Activated gamma-delta T cell treated with Interleukin-2 at 50 U/mL for 16 hours (primary cell): ENCODE data around the gene MACO1.
A peak's percentile ranks its signal among the peaks of the same experiment; 100 is the strongest.

Experiments used
- DNase-seq: peaks from one replicate; pipeline ENCODE4 v3.0.0-alpha.2; 2020

Gene MACO1

GRCh38 chr1:25492323-25492722 is 61.6 kb downstream of the MACO1 start:
- DNase-seq, result no peak

- DNase-seq, result no peak
Observed at GRCh38 chr1:25494952-25495351, 64.3 kb downstream of the MACO1 start.

- DNase-seq, result no peak
Observed at GRCh38 chr1:25500694-25501093, 70.0 kb downstream of the MACO1 start.

GRCh38 chr1:25501235-25502058 is 70.8 kb downstream of the MACO1 start:
- DNase-seq, result no peak

DNA sequence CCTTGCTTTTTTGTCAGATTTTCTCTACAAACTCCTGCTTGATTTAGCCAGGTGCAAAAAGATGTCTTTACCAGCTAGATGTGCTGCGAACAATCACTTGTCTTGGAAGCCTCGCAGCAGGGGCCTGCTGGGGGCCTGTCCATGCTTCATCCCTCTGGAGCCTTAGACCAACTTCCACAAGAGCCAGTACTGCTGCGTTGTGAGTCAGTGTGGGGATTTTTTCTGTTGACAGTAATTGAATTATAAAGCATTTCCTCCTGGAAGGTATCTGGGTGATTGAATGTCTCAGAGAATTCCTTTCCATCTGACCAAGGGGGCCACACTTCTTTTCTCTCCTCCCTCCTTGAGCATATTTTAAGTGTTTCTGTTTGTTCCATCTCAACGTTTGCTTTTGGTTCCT is 72.3 kb downstream of the MACO1 start:
- DNase-seq, result no peak

GRCh38 chr1:25503551-25504426 is 73.1 kb downstream of the MACO1 start:
- DNase-seq, result peak; percentile 78

- no peak for DNase-seq
Observed at GRCh38 chr1:25504706-25505595, 74.3 kb downstream of the MACO1 start.

DNA sequence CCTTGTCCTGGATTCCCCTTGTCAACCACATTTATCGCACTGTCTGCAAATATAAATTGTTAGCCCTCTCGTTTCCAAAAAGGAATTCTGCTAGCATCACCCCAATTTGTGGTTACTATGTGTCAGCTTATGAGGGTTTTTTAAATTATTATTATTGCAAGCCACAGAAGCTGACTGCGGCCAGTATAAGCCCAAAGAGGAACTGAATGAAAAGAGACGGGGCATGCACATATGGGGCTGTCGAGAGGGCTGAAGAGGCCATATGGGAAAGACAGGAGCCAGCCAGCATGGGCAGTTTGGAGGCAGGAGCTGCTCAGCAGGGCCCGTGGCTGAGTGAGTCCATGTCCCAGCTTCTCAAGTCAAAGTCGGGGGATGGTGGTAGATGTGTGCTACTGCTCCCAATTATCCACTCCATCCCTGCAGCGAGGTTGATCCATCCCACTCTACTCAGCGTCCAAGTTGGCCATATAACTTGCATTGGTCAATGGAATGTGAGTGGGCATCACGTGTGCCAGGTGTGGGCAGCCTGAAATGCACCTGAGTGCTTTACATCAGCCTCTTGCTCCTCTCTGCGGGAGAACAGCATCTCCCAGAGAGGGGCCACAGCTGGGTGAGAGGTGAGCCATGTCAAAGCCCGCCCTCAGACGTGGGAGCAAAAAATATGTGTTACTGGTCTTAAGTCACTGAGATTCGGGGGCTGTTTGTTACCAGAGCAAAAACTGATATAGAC is 75.1 kb downstream of the MACO1 start:
- DNase-seq, result no peak

DNA sequence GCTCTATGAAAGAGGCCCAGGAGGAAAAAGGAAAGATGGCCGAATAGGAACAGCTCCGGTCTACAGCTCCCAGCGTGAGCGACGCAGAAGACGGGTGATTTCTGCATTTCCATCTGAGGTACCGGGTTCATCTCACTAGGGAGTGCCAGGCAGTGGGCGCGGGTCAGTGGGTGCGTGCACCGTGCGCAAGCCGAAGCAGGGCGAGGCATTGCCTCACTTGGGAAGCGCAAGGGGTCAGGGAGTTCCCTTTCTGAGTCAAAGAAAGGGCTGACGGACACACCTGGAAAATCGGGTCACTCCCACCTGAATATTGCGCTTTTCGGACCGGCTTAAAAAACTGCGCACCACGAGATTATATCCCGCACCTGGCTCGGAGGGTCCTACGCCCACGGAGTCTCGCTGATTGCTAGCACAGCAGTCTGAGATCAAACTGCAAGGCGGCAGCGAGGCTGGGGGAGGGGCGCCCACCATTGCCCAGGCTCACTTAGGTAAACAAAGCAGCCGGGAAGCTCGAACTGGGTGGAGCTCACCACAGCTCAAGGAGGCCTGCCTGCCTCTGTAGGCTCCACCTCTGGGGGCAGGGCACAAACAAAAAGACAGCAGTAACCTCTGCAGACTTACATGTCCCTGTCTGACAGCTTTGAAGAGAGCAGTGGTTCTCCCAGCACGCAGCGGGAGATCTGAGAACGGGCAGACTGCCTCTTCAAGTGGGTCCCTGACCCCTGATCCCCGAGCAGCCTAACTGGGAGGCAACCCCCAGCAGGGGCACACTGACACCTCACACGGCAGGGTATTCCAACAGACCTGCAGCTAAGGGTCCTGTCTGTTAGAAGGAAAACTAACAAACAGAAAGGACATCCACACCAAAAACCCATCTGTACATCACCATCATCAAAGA is 76.1 kb downstream of the MACO1 start:
- peak; percentile 32 for DNase-seq

DNA sequence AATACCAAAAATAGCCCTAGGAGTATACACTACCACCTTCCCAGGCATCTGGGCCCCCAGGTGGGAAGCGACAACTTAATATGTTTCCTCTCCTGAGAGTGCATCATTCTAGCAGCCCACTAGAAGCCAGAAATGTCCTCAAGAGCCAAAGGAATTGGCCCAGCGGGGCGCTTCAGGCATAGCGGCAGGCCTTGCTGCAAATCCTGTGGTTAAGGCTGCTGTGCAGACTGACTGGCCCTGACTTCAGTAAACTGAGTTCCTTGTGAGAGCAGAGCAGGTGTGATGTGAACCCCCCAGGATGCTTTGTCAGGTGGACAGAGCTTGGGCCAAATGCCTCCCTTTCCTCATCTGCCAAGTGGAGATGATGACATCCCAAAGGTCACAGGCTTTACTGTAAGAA is 83.0 kb downstream of the MACO1 start:
- DNase-seq, result no peak

- DNase-seq, result no peak
Observed at GRCh38 chr1:25515033-25515432, 84.3 kb downstream of the MACO1 start.

- DNase-seq, result no peak
Observed at GRCh38 chr1:25516686-25517085, 86.0 kb downstream of the MACO1 start.

GRCh38 chr1:25517476-25518394 is 87.0 kb downstream of the MACO1 start:
- no peak for DNase-seq

DNA sequence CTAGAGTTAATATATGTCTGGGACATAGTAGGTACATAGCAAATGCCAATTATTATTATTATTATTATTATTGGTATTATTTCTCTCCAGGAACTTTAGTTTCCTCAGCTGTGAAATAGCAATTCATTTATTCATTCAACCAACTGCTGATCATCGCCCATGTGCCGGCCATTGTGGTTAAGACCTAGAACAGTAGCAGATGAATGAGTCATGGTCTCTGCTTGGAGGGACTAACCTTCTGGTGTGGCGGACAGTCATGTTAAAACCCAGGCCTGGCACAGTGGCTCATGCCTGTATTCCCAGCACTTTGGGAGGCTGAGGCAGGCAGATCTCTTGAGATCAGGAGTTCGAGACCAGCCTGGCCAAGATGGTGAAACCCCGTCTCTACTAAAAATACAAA is 88.9 kb downstream of the MACO1 start:
- no peak for DNase-seq

- peak; percentile 74 for DNase-seq
Observed at GRCh38 chr1:25520446-25521061, 89.9 kb downstream of the MACO1 start.

GRCh38 chr1:25522031-25522655 is 91.4 kb downstream of the MACO1 start:
- no peak for DNase-seq

GRCh38 chr1:25523542-25523941 is 92.8 kb downstream of the MACO1 start:
- DNase-seq, result no peak

GRCh38 chr1:25524568-25525360 is 94.1 kb downstream of the MACO1 start:
- no peak for DNase-seq
